Stimulated activated CD8-positive, alpha-beta memory T cell treated with anti-CD3 and anti-CD28 coated beads, Interleukin-7, amount 100 ng/mL, for 4 hours (primary cell): ENCODE results near the gene TMEM259.
A peak's percentile ranks its signal among the peaks of the same experiment; 100 is the strongest.
"Not testable (repeated sequence)": the region's sequence is repeated elsewhere in the genome, so short reads cannot be mapped to it uniquely, and the experiment has no call there.

Experiments
- DNase-seq, 2 donors: peaks; one replicate each; pipeline ENCODE4 v3.0.0-alpha.2; 2020; ENCODE audit warnings: low read depth in 2 of 2

TMEM259 gene

GRCh38 chr19:1040476-1041271 is 19.8 kb upstream of the TMEM259 start:
- DNase-seq = peak; percentile 86 to 87

- peak; percentile 98 to 99 for DNase-seq
Measured at GRCh38 chr19:1039646-1040475, 18.9 kb upstream of the TMEM259 start, which contains the start of gene ABCA7. Gene ABCA7, plus strand, starts transcription at chr19:1040107. Its CDS starts 1,255 bp downstream, at chr19:1041362.

GRCh38 chr19:1038978-1039645 is 18.2 kb upstream of the TMEM259 start:
- DNase-seq = no peak

GRCh38 chr19:1037621-1038064 is 16.7 kb upstream of the TMEM259 start:
- DNase-seq = no peak

- DNase-seq = no peak
Measured at GRCh38 chr19:1035998-1036621, 15.2 kb upstream of the TMEM259 start.

- DNase-seq = no peak
Measured at GRCh38 chr19:1032264-1032867, 11.4 kb upstream of the TMEM259 start.

- no peak for DNase-seq
Measured at GRCh38 chr19:1028062-1028926, 7.4 kb upstream of the TMEM259 start.

GRCh38 chr19:1027650-1028061 is 6.7 kb upstream of the TMEM259 start:
- no peak for DNase-seq

- DNase-seq = no peak
Measured at GRCh38 chr19:1026783-1027649, 6.1 kb upstream of the TMEM259 start.

- DNase-seq = peak in 1 of 2 donors; percentile 59
Measured at GRCh38 chr19:1025960-1026782, 5.2 kb upstream of the TMEM259 start, which contains the start of gene CNN2. Gene CNN2, plus strand, starts transcription at chr19:1026608. Its CDS starts 54 bp downstream, at chr19:1026662.

- not testable (repeated sequence) for DNase-seq
Measured at GRCh38 chr19:1025080-1025479, 4.2 kb upstream of the TMEM259 start.

- not testable (repeated sequence) for DNase-seq
Measured at GRCh38 chr19:1023883-1024188, 2.9 kb upstream of the TMEM259 start.

- no peak for DNase-seq
Measured at GRCh38 chr19:1019980-1020867, 699 bp downstream of the TMEM259 start.

- no peak for DNase-seq
Measured at GRCh38 chr19:1019616-1019961, 1.3 kb downstream of the TMEM259 start.

GRCh38 chr19:1018932-1019615 is 1.8 kb downstream of the TMEM259 start:
- DNase-seq = no peak

- DNase-seq = no peak
Measured at GRCh38 chr19:1018393-1018792, 2.5 kb downstream of the TMEM259 start.

GRCh38 chr19:1017906-1018305 is 3.0 kb downstream of the TMEM259 start:
- DNase-seq = no peak
